ENCODE results near the gene ATP6V1F.
A peak's percentile ranks its signal among the peaks of the same experiment; 100 is the strongest.

GRCh38 chr7:128904381-128905197, 41.9 kb downstream of the ATP6V1F start:
- TF ChIP-seq CTCF (conservative IDR thresholded peaks at IDR 0.05 in 1 of 2, IDR thresholded peaks at IDR 0.05 in 1 of 2; ENCODE audit: extremely low read depth in 1 of 2, insufficient read depth in 1 of 2, low read depth in 1 of 2, low read length in 2 of 2) (peak; percentile 70 to 72), EZH2 (IDR thresholded peaks at IDR 0.05; ENCODE audit: borderline replicate concordance, low read length) (no peak)
